ENCODE data around the gene KRTAP20-4. TPM values are rescaled to one million over a fixed set of nuclear protein-coding genes. Genes with fewer than 3 reads are reported as not detected.

Gene KRTAP20-4
- total and polyA plus RNA-seq, 4 donors, result not detected

- Histone ChIP-seq H3K36me3 (ENCODE audit: control insufficient read depth in 4 of 4, insufficient read depth in 4 of 4, low read length in 4 of 4) (no peaks in the 10 kb centered on the region), H3K9ac (ENCODE audit: insufficient read depth in 1 of 2, low read length in 2 of 2) (no peak overlapping the region), H3K4me1 (ENCODE audit: control insufficient read depth in 5 of 5, insufficient read depth in 5 of 5, low read length in 5 of 5) (no peaks in the 10 kb centered on the region), H3K27me3 (ENCODE audit: control insufficient read depth in 3 of 3, insufficient read depth in 3 of 3, low read length in 2 of 3) (no peaks in the 10 kb centered on the region), H3K9me3 (ENCODE audit: control insufficient read depth in 4 of 4, insufficient read depth in 3 of 4, low read length in 3 of 4) (peaks cover 0 to 5% (median 1%) of the 10 kb centered on the region in 4 donors), H3K27ac (ENCODE audit: low read depth in 1 of 2, low read length in 1 of 2) (no peak overlapping the region), H3K4me3 (no peak overlapping the region)
- DNase-seq (no peak), ATAC-seq (ENCODE audit: insufficient read depth, low FRiP score) (no peak)
- TF ChIP-seq CTCF (IDR thresholded peaks at IDR 0.05; ENCODE audit: control extremely low read depth, extremely low read depth), result no peak
- 71 to 95% methylated on average over 1 of the region's 1 CpG for WGBS, 2 donors
Measured at GRCh38 chr21:30668776-30669175, 48.3 kb downstream of the KRTAP20-4 start.

Small RNA genes lying within 50 kb of the gene (small RNA-seq; reads per million reads assigned to genes)
- gene KRTAP20-1 (ENCODE audit: low replicate concordance) (not detected), gene KRTAP20-3 (ENCODE audit: low replicate concordance) (not detected), gene KRTAP20-4 (ENCODE audit: low replicate concordance) (not detected), gene KRTAP22-1 (ENCODE audit: low replicate concordance) (not detected), gene KRTAP22-2 (ENCODE audit: low replicate concordance) (not detected)

Other genes starting within 250 kb of the KRTAP20-4 start
- gene KRTAP13-2, start 248.4 kb upstream of the KRTAP20-4 start, total RNA-seq, result not detected
- not detected for gene KRTAP13-2, start 248.4 kb upstream of the KRTAP20-4 start, polyA plus RNA-seq
- not detected for gene KRTAP13-1, start 224.6 kb upstream of the KRTAP20-4 start, total RNA-seq
- gene KRTAP13-1, start 224.6 kb upstream of the KRTAP20-4 start, polyA plus RNA-seq, result not detected
- not detected for gene KRTAP13-3, start 194.7 kb upstream of the KRTAP20-4 start, total RNA-seq
- gene KRTAP13-3, start 194.7 kb upstream of the KRTAP20-4 start, polyA plus RNA-seq, result not detected
- not detected for gene KRTAP13-4, start 190.4 kb upstream of the KRTAP20-4 start, total RNA-seq
- not detected for gene KRTAP13-4, start 190.4 kb upstream of the KRTAP20-4 start, polyA plus RNA-seq
- gene KRTAP15-1, start 180.4 kb upstream of the KRTAP20-4 start, total RNA-seq, result not detected
- gene KRTAP15-1, start 180.4 kb upstream of the KRTAP20-4 start, polyA plus RNA-seq, result not detected
- not detected for gene KRTAP19-1, start 140.3 kb upstream of the KRTAP20-4 start, total RNA-seq
- not detected for gene KRTAP19-1, start 140.3 kb upstream of the KRTAP20-4 start, polyA plus RNA-seq
- gene KRTAP19-2, start 133.2 kb upstream of the KRTAP20-4 start, total RNA-seq, result not detected
- gene KRTAP19-2, start 133.2 kb upstream of the KRTAP20-4 start, polyA plus RNA-seq, result not detected
- not detected for gene KRTAP19-3, start 128.6 kb upstream of the KRTAP20-4 start, total RNA-seq
- not detected for gene KRTAP19-3, start 128.6 kb upstream of the KRTAP20-4 start, polyA plus RNA-seq
- gene KRTAP19-4, start 123.5 kb upstream of the KRTAP20-4 start, total RNA-seq, result not detected
- gene KRTAP19-4, start 123.5 kb upstream of the KRTAP20-4 start, polyA plus RNA-seq, result not detected
- gene KRTAP19-5, start 118.5 kb upstream of the KRTAP20-4 start, total RNA-seq, result not detected
- gene KRTAP19-5, start 118.5 kb upstream of the KRTAP20-4 start, polyA plus RNA-seq, result not detected
- not detected for gene KRTAP19-6, start 78.8 kb upstream of the KRTAP20-4 start, total RNA-seq
- gene KRTAP19-6, start 78.8 kb upstream of the KRTAP20-4 start, polyA plus RNA-seq, result not detected
- not detected for gene KRTAP19-7, start 59.3 kb upstream of the KRTAP20-4 start, total RNA-seq
- not detected for gene KRTAP19-7, start 59.3 kb upstream of the KRTAP20-4 start, polyA plus RNA-seq
- not detected for gene KRTAP22-2, start 30.2 kb upstream of the KRTAP20-4 start, total RNA-seq
- gene KRTAP22-2, start 30.2 kb upstream of the KRTAP20-4 start, polyA plus RNA-seq, result not detected
- gene KRTAP6-3, start 28.2 kb upstream of the KRTAP20-4 start, total RNA-seq, result not detected
- not detected for gene KRTAP6-3, start 28.2 kb upstream of the KRTAP20-4 start, polyA plus RNA-seq
- gene KRTAP6-2, start 21.7 kb upstream of the KRTAP20-4 start, total RNA-seq, result not detected
- not detected for gene KRTAP6-2, start 21.7 kb upstream of the KRTAP20-4 start, polyA plus RNA-seq
- gene KRTAP22-1, start 19.5 kb upstream of the KRTAP20-4 start, total RNA-seq, result not detected
- gene KRTAP22-1, start 19.5 kb upstream of the KRTAP20-4 start, polyA plus RNA-seq, result not detected
- not detected for gene KRTAP6-1, start 6.7 kb upstream of the KRTAP20-4 start, total RNA-seq
- not detected for gene KRTAP6-1, start 6.7 kb upstream of the KRTAP20-4 start, polyA plus RNA-seq
- gene KRTAP20-1, start 4.2 kb upstream of the KRTAP20-4 start, total RNA-seq, result not detected
- not detected for gene KRTAP20-1, start 4.2 kb upstream of the KRTAP20-4 start, polyA plus RNA-seq
- not detected for gene KRTAP20-2, start 14.6 kb downstream of the KRTAP20-4 start, total RNA-seq
- gene KRTAP20-2, start 14.6 kb downstream of the KRTAP20-4 start, polyA plus RNA-seq, result not detected
- not detected for gene KRTAP20-3, start 22.2 kb downstream of the KRTAP20-4 start, total RNA-seq
- gene KRTAP20-3, start 22.2 kb downstream of the KRTAP20-4 start, polyA plus RNA-seq, result not detected
- not detected for gene KRTAP21-3, start 98.2 kb downstream of the KRTAP20-4 start, total RNA-seq
- gene KRTAP21-3, start 98.2 kb downstream of the KRTAP20-4 start, polyA plus RNA-seq, result not detected
- not detected for gene KRTAP21-2, start 126.6 kb downstream of the KRTAP20-4 start, total RNA-seq
- gene KRTAP21-2, start 126.6 kb downstream of the KRTAP20-4 start, polyA plus RNA-seq, result not detected
- not detected for gene KRTAP21-1, start 134.8 kb downstream of the KRTAP20-4 start, total RNA-seq
- not detected for gene KRTAP21-1, start 134.8 kb downstream of the KRTAP20-4 start, polyA plus RNA-seq
- gene KRTAP8-1, start 192.6 kb downstream of the KRTAP20-4 start, total RNA-seq, result not detected
- gene KRTAP8-1, start 192.6 kb downstream of the KRTAP20-4 start, polyA plus RNA-seq, result not detected
- gene KRTAP7-1, start 209.1 kb downstream of the KRTAP20-4 start, total RNA-seq, result not detected
- not detected for gene KRTAP7-1, start 209.1 kb downstream of the KRTAP20-4 start, polyA plus RNA-seq

All from lung (tissue), 13 donors.